HG03103 (cell line): ENCODE data around the gene GLIS1.

Experiments
- ATAC-seq: cut with Tn5 transposase; IDR thresholded peaks from one replicate; pipeline ENCODE4 v1.9.1; 2021; ENCODE audit warnings: low read depth; ENCODE audit not compliant: unreplicated experiment

The GLIS1 gene

DNA sequence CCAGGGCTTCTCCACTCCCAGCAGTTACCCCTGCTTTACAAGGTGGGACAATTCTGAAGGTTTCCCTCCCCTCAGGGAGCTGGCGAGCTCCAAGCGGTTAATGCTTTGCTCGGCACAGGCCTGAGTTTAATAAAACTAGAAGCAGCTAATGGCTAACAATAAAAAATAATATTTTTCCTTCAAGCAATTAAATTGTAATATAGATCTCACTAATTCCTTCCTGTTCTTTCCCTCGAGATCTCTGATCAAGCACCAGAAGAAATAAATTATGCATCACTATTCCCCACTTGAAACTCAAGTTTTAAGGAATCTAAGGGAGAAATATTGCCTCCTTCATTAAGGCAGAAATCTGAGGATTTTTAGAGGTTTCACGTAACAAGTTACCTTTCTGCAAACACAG lies 42.9 kb downstream of the GLIS1 start:
- no peak for ATAC-seq

GRCh38 chr1:53695116-53695515 lies 43.8 kb downstream of the GLIS1 start:
- ATAC-seq, result no peak

DNA sequence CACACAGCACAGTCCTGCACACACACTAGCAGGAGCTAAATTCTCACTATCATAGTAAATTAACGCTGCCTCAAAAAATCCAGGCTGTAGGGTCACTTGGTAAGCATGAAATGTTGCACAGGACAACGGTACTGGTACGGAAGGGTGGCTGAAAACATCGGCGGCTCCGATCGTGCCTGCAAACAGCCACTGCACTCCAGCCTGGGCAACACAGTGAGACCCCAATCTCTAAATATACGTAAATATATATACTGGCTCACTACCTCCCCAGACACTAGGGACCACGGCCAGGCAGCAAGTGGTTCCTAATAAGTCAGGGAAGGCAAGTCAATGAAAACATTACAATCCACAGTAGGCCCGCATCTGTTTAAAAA lies 44.3 kb downstream of the GLIS1 start:
- no peak for ATAC-seq

- ATAC-seq, result no peak
Measured at GRCh38 chr1:53693773-53694717, 44.9 kb downstream of the GLIS1 start.

DNA sequence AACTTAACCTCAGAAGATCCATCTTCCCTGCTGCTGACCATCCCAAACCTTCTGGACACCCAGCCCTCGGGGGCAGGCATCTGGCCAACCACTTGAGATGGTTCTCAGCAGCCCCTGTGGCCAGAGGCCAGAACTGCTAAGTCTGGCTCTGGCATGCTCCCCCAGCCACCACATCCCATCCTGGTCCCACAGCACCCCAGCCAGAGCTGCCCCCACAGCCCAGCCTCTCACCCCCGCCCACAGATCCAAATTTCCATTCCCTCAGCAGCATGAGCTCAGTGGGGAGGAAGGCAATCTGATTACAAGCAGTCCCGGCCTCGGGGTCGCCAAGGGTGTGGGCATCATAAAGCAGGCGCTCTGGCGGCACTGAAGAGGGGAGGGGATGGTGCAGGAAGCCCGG lies 45.6 kb downstream of the GLIS1 start:
- ATAC-seq, result no peak

GRCh38 chr1:53691326-53691725 lies 47.6 kb downstream of the GLIS1 start:
- no peak for ATAC-seq

GRCh38 chr1:53690411-53690810 lies 48.6 kb downstream of the GLIS1 start:
- no peak for ATAC-seq

- no peak for ATAC-seq
Measured at GRCh38 chr1:53689736-53690326, 49.1 kb downstream of the GLIS1 start.

- ATAC-seq, result no peak
Measured at GRCh38 chr1:53689223-53689622, 49.7 kb downstream of the GLIS1 start.

- ATAC-seq, result no peak
Measured at GRCh38 chr1:53688381-53689102, 50.4 kb downstream of the GLIS1 start.

GRCh38 chr1:53687901-53688300 lies 51.1 kb downstream of the GLIS1 start:
- ATAC-seq, result no peak

- no peak for ATAC-seq
Measured at GRCh38 chr1:53687426-53687825, 51.5 kb downstream of the GLIS1 start.

GRCh38 chr1:53686965-53687267 lies 52.0 kb downstream of the GLIS1 start:
- no peak for ATAC-seq

GRCh38 chr1:53686091-53686964 lies 52.6 kb downstream of the GLIS1 start:
- ATAC-seq, result no peak

- ATAC-seq, result no peak
Measured at GRCh38 chr1:53685272-53686051, 53.5 kb downstream of the GLIS1 start.

GRCh38 chr1:53684741-53685140 lies 54.2 kb downstream of the GLIS1 start:
- ATAC-seq, result no peak

GRCh38 chr1:53683986-53684740 lies 54.8 kb downstream of the GLIS1 start:
- ATAC-seq, result no peak

DNA sequence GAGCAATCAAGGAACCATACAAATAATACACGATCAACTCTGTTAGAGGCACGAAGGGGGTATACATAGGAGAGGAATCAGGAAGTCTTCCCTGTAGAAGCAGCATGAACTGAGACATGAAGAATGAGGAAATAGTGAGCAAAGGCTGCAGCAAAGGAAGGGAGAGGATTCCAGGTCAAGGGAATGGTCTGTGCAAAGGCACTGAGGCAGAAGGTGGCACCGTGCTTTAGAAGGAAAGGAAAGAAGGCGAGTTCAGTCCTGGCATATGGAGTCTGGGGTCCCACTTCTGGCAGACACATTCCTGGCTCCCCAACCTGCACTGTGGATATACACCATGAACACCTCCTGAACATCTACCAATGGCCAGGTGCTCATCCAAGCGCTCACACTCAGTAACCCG lies 56.1 kb downstream of the GLIS1 start:
- no peak for ATAC-seq

DNA sequence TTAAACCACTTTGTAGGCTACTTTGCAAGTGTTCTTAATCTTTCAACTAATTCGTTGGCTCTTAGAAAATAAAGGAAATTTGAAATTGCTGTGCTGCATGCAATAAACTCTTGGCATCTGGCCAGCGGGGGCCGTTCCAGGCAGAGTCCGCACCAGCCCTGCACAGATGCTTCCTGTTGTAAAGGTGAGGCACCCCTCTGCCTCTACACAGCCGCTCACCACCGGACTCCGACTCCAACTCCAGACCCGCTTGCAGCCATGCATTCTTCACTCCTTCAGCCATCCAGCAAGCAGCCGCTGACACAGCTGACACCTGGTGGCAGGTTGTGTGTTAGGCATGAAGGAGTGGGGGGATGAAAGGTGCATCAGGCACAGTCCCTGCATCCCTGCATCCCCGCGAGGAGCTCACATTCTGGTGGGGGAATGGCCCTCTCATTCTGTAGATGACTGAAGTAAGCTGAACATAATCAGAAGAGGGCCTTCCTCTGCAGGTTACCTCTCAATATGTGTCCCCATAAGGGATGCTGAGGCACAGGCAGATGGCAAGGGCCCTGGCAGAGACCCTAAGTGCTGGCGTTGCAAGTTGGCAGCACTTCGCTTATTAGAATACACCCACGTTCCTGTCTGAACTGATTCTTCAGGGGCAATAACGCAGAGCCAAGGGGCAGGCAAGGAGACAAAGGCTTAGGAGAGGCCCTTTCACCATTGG lies 56.8 kb downstream of the GLIS1 start:
- ATAC-seq, result no peak
